Measurements from ENCODE around the gene TP53I11. TPM values are rescaled to one million over a fixed set of nuclear protein-coding genes. Genes with fewer than 3 reads are reported as not detected.

TP53I11 gene
- total and polyA plus RNA-seq, 8 donors: 12.4 to 155 (median 27.3) TPM

- 44 to 70% (median 63%) methylated on average over 10 of the region's 10 CpGs for WGBS, 5 donors
- TF ChIP-seq EP300 (IDR thresholded peaks at IDR 0.05) (no peak), POLR2AphosphoS5 (IDR thresholded peaks at IDR 0.05) (peak in 1 of 3 donors; percentile 69), POLR2A (IDR thresholded peaks at IDR 0.05) (no peak)
- Histone ChIP-seq H3K27me3 (peaks cover 0 to 13% (median 8%) of the 10 kb centered on the region in 3 donors), H3K36me3 (no peaks in the 10 kb centered on the region), H3K4me1 (peaks cover 4 to 25% (median 18%) of the 10 kb centered on the region in 4 donors), H3K27ac (peak overlapping the region in 4 of 5 donors; percentile 65 to 81 (median 76)), H3K4me3 (no peak overlapping the region), H3K9me3 (peaks cover 0 to 1% (median under 1%) of the 10 kb centered on the region in 4 donors)
- intact Hi-C loops (cut with DNase I; ENCODE audit: low total_unique reads): no loop called here
- peak in 1 of 2 donors; percentile 67 for DNase-seq
Measured at GRCh38 chr11:44893308-44893822, 57.3 kb downstream of the TP53I11 start.

DNA sequence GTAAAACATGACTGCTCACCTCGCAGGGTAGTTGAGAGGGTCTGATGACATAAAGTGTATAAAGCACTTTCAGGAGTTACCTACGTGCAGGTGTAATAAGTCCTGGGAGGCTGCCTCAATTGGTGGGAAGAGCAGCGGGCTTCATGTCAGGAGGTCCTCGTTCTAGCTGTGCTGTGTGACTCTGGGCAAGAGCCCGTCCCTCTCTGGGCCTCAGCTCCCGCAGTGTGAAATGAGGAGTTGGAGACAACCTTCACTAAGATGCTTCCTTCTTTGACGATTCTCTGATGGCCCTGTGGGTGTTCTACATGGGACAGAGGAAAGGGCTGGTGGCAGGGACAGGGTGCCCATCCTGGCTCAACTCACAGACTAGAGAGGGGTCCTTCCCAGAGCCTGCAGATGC, 57.8 kb downstream of the TP53I11 start:
- WGBS, 5 donors: 77 to 90% (median 89%) methylated on average over 7 of the region's 7 CpGs
- Histone ChIP-seq H3K27me3 (peaks cover 0 to 13% (median 8%) of the 10 kb centered on the region in 3 donors), H3K4me1 (peaks cover 4 to 27% (median 20%) of the 10 kb centered on the region in 4 donors), H3K27ac (peak overlapping the region in 3 of 5 donors; percentile 73 to 81 (median 80)), H3K9me3 (no peaks in the 10 kb centered on the region), H3K36me3 (no peaks in the 10 kb centered on the region), H3K4me3 (no peak overlapping the region)
- intact Hi-C loops (cut with DNase I; ENCODE audit: low total_unique reads): no loop called here
- TF ChIP-seq EP300 (IDR thresholded peaks at IDR 0.05) (no peak), POLR2A (IDR thresholded peaks at IDR 0.05) (no peak), POLR2AphosphoS5 (IDR thresholded peaks at IDR 0.05) (no peak)
- TF ChIP-seq, protein P1, sequence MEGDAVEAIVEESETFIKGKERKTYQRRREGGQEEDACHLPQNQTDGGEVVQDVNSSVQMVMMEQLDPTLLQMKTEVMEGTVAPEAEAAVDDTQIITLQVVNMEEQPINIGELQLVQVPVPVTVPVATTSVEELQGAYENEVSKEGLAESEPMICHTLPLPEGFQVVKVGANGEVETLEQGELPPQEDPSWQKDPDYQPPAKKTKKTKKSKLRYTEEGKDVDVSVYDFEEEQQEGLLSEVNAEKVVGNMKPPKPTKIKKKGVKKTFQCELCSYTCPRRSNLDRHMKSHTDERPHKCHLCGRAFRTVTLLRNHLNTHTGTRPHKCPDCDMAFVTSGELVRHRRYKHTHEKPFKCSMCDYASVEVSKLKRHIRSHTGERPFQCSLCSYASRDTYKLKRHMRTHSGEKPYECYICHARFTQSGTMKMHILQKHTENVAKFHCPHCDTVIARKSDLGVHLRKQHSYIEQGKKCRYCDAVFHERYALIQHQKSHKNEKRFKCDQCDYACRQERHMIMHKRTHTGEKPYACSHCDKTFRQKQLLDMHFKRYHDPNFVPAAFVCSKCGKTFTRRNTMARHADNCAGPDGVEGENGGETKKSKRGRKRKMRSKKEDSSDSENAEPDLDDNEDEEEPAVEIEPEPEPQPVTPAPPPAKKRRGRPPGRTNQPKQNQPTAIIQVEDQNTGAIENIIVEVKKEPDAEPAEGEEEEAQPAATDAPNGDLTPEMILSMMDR (IDR thresholded peaks at IDR 0.05): no peak
- DNase-seq: no peak

DNA sequence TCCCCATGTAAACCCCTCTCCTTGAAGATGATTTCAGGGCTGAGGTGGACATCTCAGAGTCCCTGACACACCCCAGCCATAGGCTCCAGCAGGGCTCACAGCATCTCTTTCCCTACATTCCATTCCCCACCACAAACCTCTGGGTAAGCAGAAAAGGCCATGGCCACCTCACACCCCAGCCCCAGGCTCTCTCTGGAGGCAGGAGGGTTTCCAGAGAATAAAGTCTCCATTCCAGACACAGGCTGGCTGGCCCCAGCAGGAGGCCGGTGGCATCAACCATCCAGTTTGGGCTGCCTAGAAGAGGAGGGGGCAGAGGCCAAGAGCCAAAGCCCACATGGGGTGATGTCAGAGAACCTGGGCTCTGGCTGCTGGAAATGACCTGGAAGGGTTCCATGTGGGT, 61.4 kb downstream of the TP53I11 start:
- intact Hi-C loops (cut with DNase I; ENCODE audit: low total_unique reads): no loop called here

DNA sequence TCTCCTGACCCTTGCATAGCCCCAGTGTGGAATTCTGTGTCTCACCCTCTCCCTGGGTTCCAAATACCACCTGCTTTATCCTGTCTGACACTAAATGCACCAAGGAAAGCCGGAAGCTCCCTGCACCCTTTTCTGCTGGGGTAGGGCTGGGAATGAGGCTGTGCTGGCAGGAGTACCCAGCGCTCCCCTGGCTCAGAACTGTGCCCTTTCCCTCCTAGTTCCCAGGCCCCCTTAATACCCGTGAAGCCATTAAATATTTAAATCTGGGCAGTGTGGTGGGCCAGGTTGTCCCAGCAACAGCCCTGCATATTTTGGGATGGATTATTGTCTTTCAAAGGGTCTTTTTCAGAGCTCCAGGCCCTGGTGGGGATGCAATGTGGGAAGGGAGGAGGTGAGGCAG, 63.0 kb downstream of the TP53I11 start:
- TF ChIP-seq, protein P1 (IDR thresholded peaks at IDR 0.05): no peak
- TF ChIP-seq EP300 (IDR thresholded peaks at IDR 0.05) (no peak), POLR2A (IDR thresholded peaks at IDR 0.05) (no peak), POLR2AphosphoS5 (IDR thresholded peaks at IDR 0.05) (no peak)
- WGBS, 5 donors: 69 to 88% (median 73%) methylated on average over 2 to 3 of the region's 3 CpGs
- Histone ChIP-seq H3K4me1 (peaks cover 0 to 26% (median 12%) of the 10 kb centered on the region in 4 donors), H3K36me3 (no peaks in the 10 kb centered on the region), H3K4me3 (no peak overlapping the region), H3K27me3 (no peaks in the 10 kb centered on the region), H3K9me3 (no peaks in the 10 kb centered on the region), H3K27ac (peak overlapping the region in 3 of 5 donors; percentile 17 to 23 (median 18))
- intact Hi-C loops (cut with DNase I; ENCODE audit: low total_unique reads): no loop called here
- DNase-seq: no peak

More for the DNA sequence above, 61.4 kb downstream of the TP53I11 start:
- 88 to 100% (median 98%) methylated on average over 1 of the region's 1 CpG; no CpG with 5 or more reads in 1 of the 5 donors for WGBS, 5 donors
- Histone ChIP-seq H3K4me3 (no peak overlapping the region), H3K4me1 (peaks cover 0 to 42% (median 24%) of the 10 kb centered on the region in 4 donors), H3K36me3 (no peaks in the 10 kb centered on the region), H3K9me3 (no peaks in the 10 kb centered on the region), H3K27me3 (peaks cover 0 to 3% (median under 1%) of the 10 kb centered on the region in 3 donors), H3K27ac (no peak overlapping the region)
- no peak for DNase-seq
- TF ChIP-seq, protein P1 (IDR thresholded peaks at IDR 0.05): no peak
- TF ChIP-seq POLR2A (IDR thresholded peaks at IDR 0.05): no peak
- no peak for TF ChIP-seq EP300 (IDR thresholded peaks at IDR 0.05)
- TF ChIP-seq POLR2AphosphoS5 (IDR thresholded peaks at IDR 0.05): no peak

DNA sequence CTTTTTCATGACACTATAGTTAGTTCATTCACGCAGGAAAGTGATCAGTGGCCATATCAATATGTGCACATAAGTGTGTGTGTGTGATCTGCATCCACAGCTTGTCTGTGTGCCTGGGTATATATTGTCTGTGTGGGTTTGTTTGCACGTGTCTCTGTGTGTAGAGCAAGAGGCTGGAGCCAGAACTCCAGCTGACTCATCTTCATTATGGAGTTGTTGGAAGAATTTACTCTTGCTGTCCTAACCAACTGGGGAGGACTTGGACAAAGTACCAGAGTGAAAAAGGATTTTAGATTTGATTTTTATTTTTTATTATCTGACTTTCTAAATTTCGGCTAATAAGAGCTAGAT, 63.9 kb downstream of the TP53I11 start:
- H3K27me3 ChIP-seq: no peaks in the 10 kb centered on the region
- intact Hi-C loops (cut with DNase I; ENCODE audit: low total_unique reads): no loop called here
- H3K4me3 ChIP-seq: no peak overlapping the region
- H3K27ac ChIP-seq: peak overlapping the region in 3 of 5 donors; percentile 28 to 42 (median 30)
- WGBS, 5 donors: 31 to 61% (median 59%) methylated on average over 3 of the region's 3 CpGs
- H3K4me1 ChIP-seq: peaks cover 0 to 24% (median 12%) of the 10 kb centered on the region in 4 donors
- TF ChIP-seq EP300 (IDR thresholded peaks at IDR 0.05) (no peak), POLR2A (IDR thresholded peaks at IDR 0.05) (no peak), POLR2AphosphoS5 (IDR thresholded peaks at IDR 0.05) (no peak)
- TF ChIP-seq, protein P1 (IDR thresholded peaks at IDR 0.05): no peak
- H3K36me3 ChIP-seq: no peaks in the 10 kb centered on the region
- peak in 1 of 2 donors; percentile 73 for DNase-seq
- no peaks in the 10 kb centered on the region for H3K9me3 ChIP-seq

Measured in stomach (tissue), 9 donors.